GM12864 (cell line): ENCODE results near the gene HEATR9.

Source experiments
- DNase-seq: peaks from one replicate; pipeline ENCODE4 v3.0.0-alpha.2; 2011; ENCODE audit warnings: low read depth
- H3K4me3 ChIP-seq: 2 replicates; pipeline ENCODE4 v1.5.1; 2011; ENCODE audit warnings: mild to moderate bottlenecking, low read depth, low read length, control low read depth
- TF ChIP-seq, protein P1 (sequence below): IDR thresholded peaks from 2 replicates; pipeline ENCODE4 v1.5.1; 2011; ENCODE audit warnings: low read depth, mild to moderate bottlenecking, moderate library complexity, low read length, control low read depth, inconsistent platforms; ENCODE audit errors: missing control alignments

The HEATR9 gene

DNA sequence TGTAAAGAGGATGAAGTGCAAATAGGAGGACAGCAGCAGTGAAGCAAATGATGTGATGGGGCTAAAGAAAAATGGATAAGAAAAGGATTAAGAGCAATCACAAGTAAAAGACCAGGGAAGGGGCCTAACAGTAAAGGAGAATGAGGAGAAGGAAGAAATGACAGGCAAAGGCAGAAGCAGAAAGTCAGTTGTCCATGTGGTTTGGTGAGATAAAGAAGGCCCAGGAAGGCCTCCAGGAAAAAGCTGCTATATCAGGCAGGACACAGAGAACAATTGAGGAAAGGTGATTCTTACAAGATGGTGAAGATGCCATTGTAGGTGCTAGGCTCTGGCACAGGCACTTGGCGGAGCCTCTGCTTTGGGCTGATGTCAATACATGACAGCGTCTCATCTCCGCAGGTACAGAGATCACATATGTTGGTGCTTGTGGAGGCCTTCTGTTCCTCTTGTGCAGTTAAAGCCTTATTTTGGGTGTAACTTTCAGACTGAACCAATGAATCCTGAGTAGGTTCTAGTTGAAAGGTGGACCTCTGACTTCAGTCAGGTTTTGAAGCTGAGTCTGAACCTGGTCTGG lies 43.7 kb upstream of the HEATR9 start:
- no peak for DNase-seq
- H3K4me3 ChIP-seq: no peak overlapping the region
- TF ChIP-seq, protein P1, sequence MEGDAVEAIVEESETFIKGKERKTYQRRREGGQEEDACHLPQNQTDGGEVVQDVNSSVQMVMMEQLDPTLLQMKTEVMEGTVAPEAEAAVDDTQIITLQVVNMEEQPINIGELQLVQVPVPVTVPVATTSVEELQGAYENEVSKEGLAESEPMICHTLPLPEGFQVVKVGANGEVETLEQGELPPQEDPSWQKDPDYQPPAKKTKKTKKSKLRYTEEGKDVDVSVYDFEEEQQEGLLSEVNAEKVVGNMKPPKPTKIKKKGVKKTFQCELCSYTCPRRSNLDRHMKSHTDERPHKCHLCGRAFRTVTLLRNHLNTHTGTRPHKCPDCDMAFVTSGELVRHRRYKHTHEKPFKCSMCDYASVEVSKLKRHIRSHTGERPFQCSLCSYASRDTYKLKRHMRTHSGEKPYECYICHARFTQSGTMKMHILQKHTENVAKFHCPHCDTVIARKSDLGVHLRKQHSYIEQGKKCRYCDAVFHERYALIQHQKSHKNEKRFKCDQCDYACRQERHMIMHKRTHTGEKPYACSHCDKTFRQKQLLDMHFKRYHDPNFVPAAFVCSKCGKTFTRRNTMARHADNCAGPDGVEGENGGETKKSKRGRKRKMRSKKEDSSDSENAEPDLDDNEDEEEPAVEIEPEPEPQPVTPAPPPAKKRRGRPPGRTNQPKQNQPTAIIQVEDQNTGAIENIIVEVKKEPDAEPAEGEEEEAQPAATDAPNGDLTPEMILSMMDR: no peak

DNA sequence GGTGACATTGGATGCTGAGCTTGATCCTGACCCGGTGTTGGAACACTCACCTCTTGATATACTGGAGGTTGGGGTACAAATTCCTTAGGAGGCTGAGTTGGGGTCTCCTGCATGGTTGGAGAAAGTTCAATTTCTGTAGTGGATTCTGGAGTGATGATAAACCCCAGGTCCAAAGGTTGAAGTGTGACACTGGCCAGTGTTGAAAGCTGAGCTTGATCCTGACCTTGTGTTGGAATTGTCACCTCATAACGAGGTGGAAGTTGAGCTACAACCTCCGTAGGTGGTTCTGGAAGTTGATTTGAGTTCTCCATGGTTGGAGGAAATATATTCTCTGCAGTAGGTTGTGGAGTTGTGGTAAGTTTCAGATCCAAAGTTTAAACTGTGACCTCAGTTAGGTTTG lies 40.7 kb upstream of the HEATR9 start:
- TF ChIP-seq, protein P1: no peak
- no peak for DNase-seq
- no peak overlapping the region for H3K4me3 ChIP-seq

GRCh38 chr17:35907691-35908090 lies 39.0 kb upstream of the HEATR9 start:
- no peak for DNase-seq
- TF ChIP-seq, protein P1: no peak
- H3K4me3 ChIP-seq: no peak overlapping the region

GRCh38 chr17:35906926-35907637 lies 38.4 kb upstream of the HEATR9 start:
- H3K4me3 ChIP-seq: no peak overlapping the region
- TF ChIP-seq, protein P1: no peak
- no peak for DNase-seq

DNA sequence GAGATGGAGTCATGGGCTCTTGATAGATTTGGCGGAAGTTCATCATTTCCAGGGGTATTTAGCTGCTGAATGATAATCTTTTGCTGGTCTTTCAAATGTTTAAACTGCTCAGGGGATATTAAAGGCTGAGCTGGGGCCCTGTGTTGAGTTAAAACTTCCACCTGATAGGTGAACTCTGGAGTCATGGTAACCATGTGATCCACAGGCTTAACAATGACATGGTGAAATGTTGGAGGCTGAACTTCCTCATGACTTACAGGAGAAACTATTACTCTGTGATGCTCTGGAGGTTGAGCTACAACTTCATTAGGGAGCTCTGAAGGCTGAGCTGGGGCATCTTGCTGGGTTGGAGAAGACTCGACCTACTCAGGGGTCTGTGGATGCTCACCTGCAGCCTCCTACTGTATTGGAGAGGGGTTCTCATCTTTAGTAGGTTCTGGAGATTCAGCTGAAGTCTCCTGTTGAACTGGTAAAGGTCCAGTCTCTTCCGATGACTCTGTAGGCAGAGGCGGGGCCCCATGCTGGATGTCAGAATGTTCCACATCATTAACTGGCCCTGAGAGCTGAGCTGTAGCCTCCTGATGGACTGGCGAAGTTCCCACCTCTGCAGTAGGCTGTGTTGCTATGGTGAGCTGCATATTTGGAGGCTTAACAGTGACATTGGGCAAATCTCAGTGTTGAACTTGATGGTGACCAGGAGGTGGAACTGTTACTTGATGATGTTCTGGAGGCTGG lies 37.7 kb upstream of the HEATR9 start:
- TF ChIP-seq, protein P1: no peak
- no peak overlapping the region for H3K4me3 ChIP-seq
- DNase-seq: no peak

DNA sequence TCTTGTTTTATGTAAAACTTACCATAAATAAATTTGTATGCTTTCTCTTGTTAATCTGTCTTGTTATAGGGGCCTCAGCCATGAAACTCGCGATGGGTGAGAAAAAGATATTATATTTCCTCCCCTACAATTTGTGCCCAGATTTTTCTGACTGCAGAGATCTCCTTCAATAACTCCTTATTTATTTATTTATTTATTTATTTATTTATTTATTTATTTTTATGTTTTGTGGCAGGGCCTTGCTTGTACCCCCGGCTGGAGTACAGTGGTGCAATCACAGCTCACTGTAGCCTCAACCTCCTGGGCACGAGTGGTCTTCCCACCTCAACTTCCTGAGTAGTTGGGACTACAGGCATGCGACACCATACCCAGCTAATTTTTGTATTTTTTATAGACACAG lies 34.8 kb upstream of the HEATR9 start:
- no peak overlapping the region for H3K4me3 ChIP-seq
- TF ChIP-seq, protein P1: no peak
- DNase-seq: no peak
